Measurements from ENCODE around the gene UCK1.

Gene UCK1

GRCh38 chr9:131539223-131539923 is 8.3 kb upstream of the UCK1 start:
- TF ChIP-seq POLR2AphosphoS5 (IDR thresholded peaks at IDR 0.05; ENCODE audit: low read depth, low read length) (no peak), POLR2A (IDR thresholded peaks at IDR 0.05; ENCODE audit: low read depth, low read length) (no peak), SPI1 (IDR thresholded peaks at IDR 0.05; ENCODE audit: low read depth, low read length) (no peak), POU2F2 (IDR thresholded peaks at IDR 0.05; ENCODE audit: low read depth, low read length) (no peak), PAX5 (IDR thresholded peaks at IDR 0.05; ENCODE audit: insufficient read depth, low read length, severe bottlenecking) (no peak), TAF1 (IDR thresholded peaks at IDR 0.05; ENCODE audit: low read depth, low read length) (no peak)
- no peak for FAIRE-seq
- no peak for DNase-seq (ENCODE audit: insufficient read length, low spot score)

GRCh38 chr9:131537946-131538345 is 6.9 kb upstream of the UCK1 start:
- FAIRE-seq (no peak), DNase-seq (ENCODE audit: insufficient read length, low spot score) (no peak)
- TF ChIP-seq POLR2A (IDR thresholded peaks at IDR 0.05; ENCODE audit: low read depth, low read length) (no peak), PAX5 (IDR thresholded peaks at IDR 0.05; ENCODE audit: insufficient read depth, low read length, severe bottlenecking) (no peak), TAF1 (IDR thresholded peaks at IDR 0.05; ENCODE audit: low read depth, low read length) (no peak), SPI1 (IDR thresholded peaks at IDR 0.05; ENCODE audit: low read depth, low read length) (no peak), POU2F2 (IDR thresholded peaks at IDR 0.05; ENCODE audit: low read depth, low read length) (no peak), POLR2AphosphoS5 (IDR thresholded peaks at IDR 0.05; ENCODE audit: low read depth, low read length) (no peak)

DNA sequence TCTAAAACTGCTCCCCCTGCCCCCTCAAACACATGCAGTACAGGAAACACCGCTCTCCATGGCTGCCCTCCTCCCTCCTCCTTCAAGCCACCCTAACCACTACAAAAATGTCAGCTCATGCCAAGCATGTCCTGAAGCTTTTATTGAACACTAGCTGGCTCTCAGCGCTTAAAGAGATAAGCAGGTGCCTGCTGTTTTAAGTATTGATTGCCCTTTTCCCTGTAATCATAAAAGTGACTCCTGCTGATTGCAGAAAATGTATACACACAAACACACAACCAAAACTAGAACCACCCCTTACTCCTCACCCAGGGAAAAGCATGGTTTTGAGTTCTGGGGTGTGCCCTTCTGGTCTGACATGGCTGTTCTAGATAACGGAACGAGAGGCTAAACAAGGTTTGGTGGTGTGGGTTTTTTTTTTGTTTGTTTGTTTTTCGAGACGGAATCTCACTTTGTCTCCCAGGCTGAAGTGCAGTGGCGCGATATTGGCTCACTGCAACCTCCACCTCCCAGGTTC is 3.7 kb upstream of the UCK1 start:
- no peak for TF ChIP-seq POU2F2 (IDR thresholded peaks at IDR 0.05; ENCODE audit: low read depth, low read length)
- no peak for TF ChIP-seq POLR2AphosphoS5 (IDR thresholded peaks at IDR 0.05; ENCODE audit: low read depth, low read length)
- no peak for TF ChIP-seq POLR2A (IDR thresholded peaks at IDR 0.05; ENCODE audit: low read depth, low read length)
- no peak for TF ChIP-seq SPI1 (IDR thresholded peaks at IDR 0.05; ENCODE audit: low read depth, low read length)
- TF ChIP-seq PAX5 (IDR thresholded peaks at IDR 0.05; ENCODE audit: insufficient read depth, low read length, severe bottlenecking), result no peak
- DNase-seq (ENCODE audit: insufficient read length, low spot score), result no peak
- FAIRE-seq, result no peak

DNA sequence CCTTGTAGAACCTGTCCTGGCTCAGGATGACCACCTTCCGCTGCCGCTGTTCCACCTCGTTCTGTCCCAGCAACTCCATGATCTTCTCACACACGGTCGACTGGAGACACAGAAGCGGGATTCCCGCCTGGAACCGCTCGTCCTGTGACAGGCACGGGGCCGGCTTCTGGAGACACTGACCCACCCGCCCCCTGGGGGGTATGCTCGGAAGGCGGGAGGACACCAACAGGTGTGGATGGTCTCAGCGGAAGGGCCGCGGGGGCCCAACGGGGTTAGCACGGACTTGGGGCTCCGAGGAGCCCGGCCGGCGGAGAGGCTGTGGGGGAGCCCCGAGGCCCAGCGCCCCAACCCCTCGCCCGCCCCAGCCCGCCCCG is 530 bp downstream of the UCK1 start:
- FAIRE-seq (peak; percentile 70), DNase-seq (ENCODE audit: insufficient read length, low spot score) (peak; percentile 64)
- TF ChIP-seq POU2F2 (IDR thresholded peaks at IDR 0.05; ENCODE audit: low read depth, low read length), result no peak
- TF ChIP-seq POLR2AphosphoS5 (IDR thresholded peaks at IDR 0.05; ENCODE audit: low read depth, low read length), result no peak
- TF ChIP-seq TAF1 (IDR thresholded peaks at IDR 0.05; ENCODE audit: low read depth, low read length), result no peak
- no peak for TF ChIP-seq SPI1 (IDR thresholded peaks at IDR 0.05; ENCODE audit: low read depth, low read length)
- TF ChIP-seq PAX5 (IDR thresholded peaks at IDR 0.05; ENCODE audit: insufficient read depth, low read length, severe bottlenecking), result no peak
- TF ChIP-seq POLR2A (IDR thresholded peaks at IDR 0.05; ENCODE audit: low read depth, low read length), result no peak

DNA sequence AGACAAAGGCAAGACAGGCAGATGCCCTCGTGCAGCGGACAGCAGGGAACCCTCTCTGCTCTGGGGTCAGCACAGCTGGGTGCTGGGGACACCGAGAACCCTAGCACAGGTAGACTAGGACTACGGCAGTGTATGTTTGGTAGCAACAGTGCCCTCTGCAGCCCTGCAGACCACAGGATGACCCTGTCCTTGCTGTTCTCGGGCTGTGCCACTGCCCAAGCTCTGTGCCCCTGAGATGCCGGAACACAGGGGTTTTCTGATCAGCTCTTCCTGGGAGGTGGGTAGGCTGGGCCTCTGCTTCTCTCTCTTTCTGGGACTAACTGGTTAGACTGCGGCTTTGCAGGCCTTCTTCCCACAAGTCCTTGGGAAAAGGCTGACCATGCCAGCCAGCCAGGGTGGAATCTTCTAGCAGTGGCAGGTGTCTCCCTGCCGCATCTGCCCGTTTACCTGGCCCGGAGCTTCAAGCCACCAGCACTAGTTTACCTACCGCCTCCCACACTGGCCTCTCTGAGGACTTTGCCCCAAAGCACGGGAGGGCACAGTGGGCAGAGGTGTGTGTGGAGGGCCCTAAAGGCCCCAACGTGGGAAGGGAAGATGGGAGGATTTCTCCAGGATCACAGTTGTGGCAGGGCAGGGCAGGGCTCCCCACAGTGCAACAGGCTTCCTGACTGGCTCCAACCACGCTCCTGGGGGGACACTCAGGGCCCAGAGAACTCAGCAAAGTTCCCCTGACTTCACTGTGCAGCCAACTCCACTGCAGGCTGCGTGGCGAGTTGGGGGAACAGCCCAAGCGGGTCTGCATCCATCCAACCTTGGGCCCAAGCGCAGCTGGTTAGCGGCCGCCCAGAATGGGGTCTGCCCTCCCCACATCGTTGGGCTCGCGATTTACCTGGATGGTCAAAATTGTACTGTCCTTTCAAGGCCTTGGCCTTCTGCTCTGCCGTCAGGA is 1.2 kb downstream of the UCK1 start:
- DNase-seq (ENCODE audit: insufficient read length, low spot score), result no peak
- FAIRE-seq, result no peak
- no peak for TF ChIP-seq POU2F2 (IDR thresholded peaks at IDR 0.05; ENCODE audit: low read depth, low read length)
- no peak for TF ChIP-seq SPI1 (IDR thresholded peaks at IDR 0.05; ENCODE audit: low read depth, low read length)
- TF ChIP-seq TAF1 (IDR thresholded peaks at IDR 0.05; ENCODE audit: low read depth, low read length), result no peak
- no peak for TF ChIP-seq PAX5 (IDR thresholded peaks at IDR 0.05; ENCODE audit: insufficient read depth, low read length, severe bottlenecking)
- TF ChIP-seq POLR2AphosphoS5 (IDR thresholded peaks at IDR 0.05; ENCODE audit: low read depth, low read length), result no peak
- no peak for TF ChIP-seq POLR2A (IDR thresholded peaks at IDR 0.05; ENCODE audit: low read depth, low read length)

- FAIRE-seq, result no peak
- DNase-seq (ENCODE audit: insufficient read length, low spot score), result no peak
- TF ChIP-seq PAX5 (IDR thresholded peaks at IDR 0.05; ENCODE audit: insufficient read depth, low read length, severe bottlenecking), result no peak
- TF ChIP-seq POLR2AphosphoS5 (IDR thresholded peaks at IDR 0.05; ENCODE audit: low read depth, low read length), result no peak
- no peak for TF ChIP-seq SPI1 (IDR thresholded peaks at IDR 0.05; ENCODE audit: low read depth, low read length)
- no peak for TF ChIP-seq TAF1 (IDR thresholded peaks at IDR 0.05; ENCODE audit: low read depth, low read length)
- no peak for TF ChIP-seq POU2F2 (IDR thresholded peaks at IDR 0.05; ENCODE audit: low read depth, low read length)
These were observed 2.1 kb downstream of the UCK1 start for GRCh38 chr9:131528886-131529505.

- DNase-seq (ENCODE audit: insufficient read length, low spot score), result no peak
- TF ChIP-seq TAF1 (IDR thresholded peaks at IDR 0.05; ENCODE audit: low read depth, low read length), result no peak
- no peak for TF ChIP-seq POLR2AphosphoS5 (IDR thresholded peaks at IDR 0.05; ENCODE audit: low read depth, low read length)
- TF ChIP-seq PAX5 (IDR thresholded peaks at IDR 0.05; ENCODE audit: insufficient read depth, low read length, severe bottlenecking), result no peak
- TF ChIP-seq SPI1 (IDR thresholded peaks at IDR 0.05; ENCODE audit: low read depth, low read length), result no peak
- TF ChIP-seq POLR2A (IDR thresholded peaks at IDR 0.05; ENCODE audit: low read depth, low read length), result no peak
- no peak for TF ChIP-seq POU2F2 (IDR thresholded peaks at IDR 0.05; ENCODE audit: low read depth, low read length)
- FAIRE-seq, result no peak
These were observed 2.9 kb downstream of the UCK1 start for GRCh38 chr9:131528186-131528585.

DNA sequence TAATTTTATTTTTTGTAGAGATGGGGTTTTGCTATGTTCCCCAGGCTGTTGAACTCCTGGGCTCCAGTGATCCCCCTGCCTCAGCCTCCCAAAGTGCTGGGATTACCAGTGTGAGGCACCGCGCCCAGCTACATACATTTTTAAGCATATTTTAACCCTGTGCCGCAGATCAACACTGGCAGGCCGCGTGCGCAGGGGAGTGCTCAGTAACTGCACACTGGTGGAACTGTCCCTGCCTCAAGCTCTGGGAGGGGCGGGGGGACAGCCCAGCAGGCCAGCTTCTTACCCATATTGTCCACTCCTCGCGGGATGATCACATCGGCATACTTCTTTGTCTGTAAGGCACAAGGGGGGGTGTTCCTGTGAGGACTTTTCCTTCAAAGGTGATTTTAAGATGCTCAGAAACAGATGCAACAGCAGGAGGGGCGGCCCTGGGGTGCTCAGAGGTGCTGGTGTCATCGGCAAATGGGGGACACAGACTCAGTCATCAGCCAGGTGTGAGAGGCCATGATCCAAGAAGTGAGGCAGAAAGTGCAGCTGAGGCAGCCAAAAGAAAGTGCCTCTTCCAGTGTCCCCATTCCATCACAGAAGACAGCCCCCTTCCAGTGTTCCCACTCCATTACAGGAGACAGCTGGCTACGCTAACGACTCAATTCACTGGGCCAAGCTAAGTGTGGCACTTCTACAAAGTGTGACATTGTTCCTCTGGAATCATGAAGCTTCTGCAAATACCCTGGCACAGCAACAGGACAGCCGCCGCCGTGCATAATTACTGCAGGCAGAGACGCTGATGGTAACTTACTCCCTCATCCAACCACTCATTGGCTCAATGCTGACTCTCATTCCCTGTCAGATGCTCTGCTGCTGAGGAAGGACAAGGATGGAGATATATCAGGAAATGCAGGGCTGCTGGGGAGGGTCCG is 5.2 kb downstream of the UCK1 start:
- DNase-seq (ENCODE audit: insufficient read length, low spot score) (no peak), FAIRE-seq (no peak)
- TF ChIP-seq TAF1 (IDR thresholded peaks at IDR 0.05; ENCODE audit: low read depth, low read length) (no peak), SPI1 (IDR thresholded peaks at IDR 0.05; ENCODE audit: low read depth, low read length) (no peak), PAX5 (IDR thresholded peaks at IDR 0.05; ENCODE audit: insufficient read depth, low read length, severe bottlenecking) (no peak), POLR2AphosphoS5 (IDR thresholded peaks at IDR 0.05; ENCODE audit: low read depth, low read length) (no peak), POU2F2 (IDR thresholded peaks at IDR 0.05; ENCODE audit: low read depth, low read length) (no peak), POLR2A (IDR thresholded peaks at IDR 0.05; ENCODE audit: low read depth, low read length) (no peak)

Measured in GM12891 (cell line).